ENCODE data around the gene SUPT20HL1. TPM values are rescaled to one million over a fixed set of nuclear protein-coding genes. Genes with fewer than 3 reads are reported as not detected.
"Not testable (repeated sequence)": the region's sequence is repeated elsewhere in the genome, so short reads cannot be mapped to it uniquely, and the experiment has no call there.

SUPT20HL1 gene
- total and polyA plus RNA-seq, 12 donors: 0.17 TPM; not detected in 11

GRCh38 chrX:24350217-24350616, 10.2 kb upstream of the SUPT20HL1 start:
- Histone ChIP-seq H3K4me3 (no peak overlapping the region), H3K4me1 (replicated peaks in 1 of 2) (no peaks in the 10 kb centered on the region), H3K27me3 (peaks cover 5% of the 10 kb centered on the region), H3K27ac (no peak overlapping the region), H3K36me3 (replicated peaks in 1 of 2) (no peaks in the 10 kb centered on the region), H3K9me3 (replicated peaks in 1 of 3) (no peaks in the 10 kb centered on the region)
- TF ChIP-seq CTCF (IDR thresholded peaks at IDR 0.05): no peak
- TF ChIP-seq POLR2A (IDR thresholded peaks at IDR 0.05): no peak
- intact Hi-C loops (cut with DNase I): no loop called here
- no peak for DNase-seq
- WGBS, 4 donors: 89 to 96% (median 93%) methylated on average over 4 of the region's 4 CpGs

- intact Hi-C loops (cut with DNase I): no loop called here
- TF ChIP-seq CTCF (IDR thresholded peaks at IDR 0.05): no peak
- TF ChIP-seq POLR2A (IDR thresholded peaks at IDR 0.05): no peak
- WGBS, 4 donors: 71 to 90% (median 84%) methylated on average over 2 to 8 of the region's 8 CpGs
Measured at GRCh38 chrX:24355095-24355494, 5.3 kb upstream of the SUPT20HL1 start.

GRCh38 chrX:24357106-24357505, 3.3 kb upstream of the SUPT20HL1 start:
- no peak overlapping the region for H3K27ac ChIP-seq
- no peaks in the 10 kb centered on the region for H3K4me1 ChIP-seq (replicated peaks in 1 of 2)
- H3K4me3 ChIP-seq: no peak overlapping the region
- peaks cover 13% of the 10 kb centered on the region for H3K27me3 ChIP-seq
- no peaks in the 10 kb centered on the region for H3K36me3 ChIP-seq (replicated peaks in 1 of 2)
- DNase-seq: no peak
- intact Hi-C loops (cut with DNase I): no loop called here
- no peaks in the 10 kb centered on the region for H3K9me3 ChIP-seq (replicated peaks in 1 of 3)
- TF ChIP-seq CTCF (IDR thresholded peaks at IDR 0.05): no peak
- no peak for TF ChIP-seq POLR2A (IDR thresholded peaks at IDR 0.05)

More at GRCh38 chrX:24355095-24355494, 5.3 kb upstream of the SUPT20HL1 start:
- peaks cover 13% of the 10 kb centered on the region for H3K27me3 ChIP-seq
- no peak for DNase-seq
- no peaks in the 10 kb centered on the region for H3K4me1 ChIP-seq (replicated peaks in 1 of 2)
- no peak overlapping the region for H3K27ac ChIP-seq
- no peak overlapping the region for H3K4me3 ChIP-seq
- H3K9me3 ChIP-seq (replicated peaks in 1 of 3): no peaks in the 10 kb centered on the region
- no peaks in the 10 kb centered on the region for H3K36me3 ChIP-seq (replicated peaks in 1 of 2)

- H3K36me3 ChIP-seq (replicated peaks in 1 of 2); DNase-seq; H3K27ac ChIP-seq; H3K4me1 ChIP-seq (replicated peaks in 1 of 2); H3K4me3 ChIP-seq; H3K27me3 ChIP-seq; H3K9me3 ChIP-seq (replicated peaks in 1 of 3); intact Hi-C loops (cut with DNase I): not testable (repeated sequence)
- 84 to 93% (median 90%) methylated on average over 11 to 37 of the region's 41 CpGs for WGBS, 4 donors
Measured at GRCh38 chrX:24362089-24362745, 1.8 kb downstream of the SUPT20HL1 start.

- H3K4me3 ChIP-seq; intact Hi-C loops (cut with DNase I); H3K4me1 ChIP-seq (replicated peaks in 1 of 2); H3K27ac ChIP-seq; DNase-seq; H3K27me3 ChIP-seq; H3K9me3 ChIP-seq (replicated peaks in 1 of 3); H3K36me3 ChIP-seq (replicated peaks in 1 of 2): not testable (repeated sequence)
- 59 to 73% (median 67%) methylated on average over 7 to 15 of the region's 16 CpGs for WGBS, 4 donors
Measured at GRCh38 chrX:24363432-24364181, 3.2 kb downstream of the SUPT20HL1 start.

Data from adrenal gland (tissue), 12 donors.